ENCODE measurements around the gene CA10.

DNA sequence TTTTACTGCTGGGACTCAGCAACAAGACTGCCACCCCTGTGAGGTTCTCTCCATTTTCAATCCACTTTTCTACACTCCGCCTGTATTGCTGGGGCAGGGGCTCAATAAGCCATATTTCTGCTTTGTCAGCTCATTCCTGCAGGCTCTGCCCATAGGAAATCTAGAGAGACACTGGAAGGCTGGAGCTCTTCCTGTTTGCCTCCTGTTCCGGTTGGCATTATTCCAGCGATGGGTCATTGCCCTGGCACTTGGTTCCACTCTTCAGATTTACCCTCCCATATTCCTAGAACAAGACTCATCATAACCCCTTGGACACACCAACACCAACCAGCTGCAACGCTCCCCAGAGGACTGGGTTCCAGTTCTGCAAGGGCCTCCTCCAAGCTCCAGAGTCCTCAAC, 210.4 kb downstream of the CA10 start:
- no peak for TF ChIP-seq CTCF (conservative IDR thresholded peaks at IDR 0.05; ENCODE audit: low read depth, low read length)
- no peak for TF ChIP-seq MAFK (IDR thresholded peaks at IDR 0.05; ENCODE audit: low read depth, low read length)
- no peak for TF ChIP-seq FOS (IDR thresholded peaks at IDR 0.05; ENCODE audit: low read depth, low read length)
- TF ChIP-seq POLR2A (IDR thresholded peaks at IDR 0.05; ENCODE audit: low read depth, low read length): no peak
- no peak for TF ChIP-seq RAD21 (IDR thresholded peaks at IDR 0.05; ENCODE audit: low read length)
- TF ChIP-seq SMC3 (IDR thresholded peaks at IDR 0.05; ENCODE audit: low read depth, low read length): no peak
- TF ChIP-seq, protein P1, sequence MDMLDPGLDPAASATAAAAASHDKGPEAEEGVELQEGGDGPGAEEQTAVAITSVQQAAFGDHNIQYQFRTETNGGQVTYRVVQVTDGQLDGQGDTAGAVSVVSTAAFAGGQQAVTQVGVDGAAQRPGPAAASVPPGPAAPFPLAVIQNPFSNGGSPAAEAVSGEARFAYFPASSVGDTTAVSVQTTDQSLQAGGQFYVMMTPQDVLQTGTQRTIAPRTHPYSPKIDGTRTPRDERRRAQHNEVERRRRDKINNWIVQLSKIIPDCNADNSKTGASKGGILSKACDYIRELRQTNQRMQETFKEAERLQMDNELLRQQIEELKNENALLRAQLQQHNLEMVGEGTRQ (IDR thresholded peaks at IDR 0.05; ENCODE audit: low read depth, low read length): no peak
- TF ChIP-seq CEBPB (IDR thresholded peaks at IDR 0.05; ENCODE audit: low read depth, low read length): no peak
